Smooth muscle cell (in vitro differentiated cells): ENCODE data around the gene MRPL20. TPM values are rescaled to one million over a fixed set of nuclear protein-coding genes. Genes with fewer than 3 reads are reported as not detected.

ENCODE experiments used
- DNase-seq: peaks from one replicate; lab custom pipeline; 2025; ENCODE audit not compliant: unreplicated experiment; lab: John Stamatoyannopoulos, UW
- H2AFZ ChIP-seq: fragments of 200-600 bp; sonication (generic); 2 replicates; pipeline ENCODE4 v1.6.0; 2016; ENCODE audit warnings: antibody characterized with exemption, low read depth, mild to moderate bottlenecking
- H3F3A ChIP-seq: fragments of 200-600 bp; sonication (generic); 2 replicates; pipeline ENCODE4 v1.6.0; 2017; ENCODE audit warnings: antibody characterized with exemption, low read depth
- H3K27ac ChIP-seq: fragments of 200-600 bp; sonication (generic); 2 replicates; pipeline ENCODE4 v1.5.1; 2016; ENCODE audit warnings: low read depth, mild to moderate bottlenecking
- H3K27me3 ChIP-seq: fragments of 200-600 bp; sonication (generic); 2 replicates; pipeline ENCODE4 v1.6.1; 2016; ENCODE audit warnings: low read depth, mild to moderate bottlenecking
- H3K36me3 ChIP-seq: fragments of 200-600 bp; sonication (generic); 2 replicates; pipeline ENCODE4 v1.5.1; 2016; ENCODE audit warnings: low read depth
- H3K4me1 ChIP-seq: fragments of 200-600 bp; sonication (generic); 2 replicates; pipeline ENCODE4 v1.5.1; 2016; ENCODE audit warnings: low read depth
- H3K4me2 ChIP-seq: fragments of 200-600 bp; sonication (generic); 2 replicates; pipeline ENCODE4 v1.6.0; 2016; ENCODE audit warnings: mild to moderate bottlenecking
- H3K4me3 ChIP-seq: fragments of 200-600 bp; sonication (generic); 2 replicates; pipeline ENCODE4 v1.5.1; 2016; ENCODE audit warnings: mild to moderate bottlenecking
- H3K79me2 ChIP-seq: fragments of 200-600 bp; sonication (generic); 2 replicates; pipeline ENCODE4 v1.6.0; 2016; ENCODE audit warnings: low read depth, mild to moderate bottlenecking
- H3K9ac ChIP-seq: fragments of 200-600 bp; sonication (generic); 2 replicates; pipeline ENCODE4 v1.6.0; 2016; ENCODE audit warnings: low read depth
- H3K9me3 ChIP-seq: fragments of 200-600 bp; sonication (generic); replicated peaks from 2 replicates; pipeline ENCODE4 v1.5.1; 2016; ENCODE audit warnings: low read depth
- H4K20me1 ChIP-seq: fragments of 200-600 bp; sonication (generic); 2 replicates; pipeline ENCODE4 v1.6.0; 2016; ENCODE audit warnings: low read depth
- CTCF ChIP-seq: fragments of 200-600 bp; sonication (generic); IDR thresholded peaks from 2 replicates; pipeline ENCODE4 v1.5.1; 2017; ENCODE audit warnings: borderline replicate concordance, mild to moderate bottlenecking, antibody characterized with exemption; ENCODE audit not compliant: insufficient read depth, poor library complexity, severe bottlenecking
- WGBS: methylation state at CpG from one replicate; pipeline ENCODE4 v1.1.7; 2016; ENCODE audit warnings: low lambda C conversion rate; 5-methylcytosine and 5-hydroxymethylcytosine counted together
- polyA plus RNA-seq: library from polyadenylated mRNA; unstranded; fragments of >200 nt; fragmentation: Nextera tagmentation; extraction: Ambion mirVana; gene quantifications from 2 replicates; pipeline ENCODE4 v1.2.1, GENCODE V29; 2016
- total RNA-seq: library from RNA; depleted of rRNA; stranded (reverse); fragments of >200 nt; gene quantifications from 2 replicates; pipeline ENCODE4 v1.2.3, GENCODE V29; 2014

The MRPL20 gene
- total and polyA plus RNA-seq, 2 experiments from 2014 or later = 99.6 to 147 TPM

- peaks cover 26% of the 10 kb centered on the region for H4K20me1 ChIP-seq
- H2AFZ ChIP-seq = no peak overlapping the region
- peaks cover 16% of the 10 kb centered on the region for H3K79me2 ChIP-seq
- H3K4me3 ChIP-seq = no peak overlapping the region
- no peaks in the 10 kb centered on the region for H3K36me3 ChIP-seq
- WGBS = 95% methylated on average over 26 of the region's 26 CpGs
- no peak overlapping the region for H3K9ac ChIP-seq
- no peaks in the 10 kb centered on the region for H3F3A ChIP-seq
- H3K9me3 ChIP-seq = no peaks in the 10 kb centered on the region
- H3K4me2 ChIP-seq = no peak overlapping the region
- no peaks in the 10 kb centered on the region for H3K27me3 ChIP-seq
- TF ChIP-seq CTCF = no peak
- no peak overlapping the region for H3K27ac ChIP-seq
- DNase-seq = no peak
- peaks cover 7% of the 10 kb centered on the region for H3K4me1 ChIP-seq
Measured at GRCh38 chr1:1440262-1441001, 33.3 kb upstream of the MRPL20 start.

- Histone ChIP-seq H3K4me1 (peaks cover 14% of the 10 kb centered on the region), H3K27ac (no peak overlapping the region), H3K27me3 (no peaks in the 10 kb centered on the region), H3K4me2 (no peak overlapping the region), H3K9me3 (no peaks in the 10 kb centered on the region), H3K79me2 (peaks cover 16% of the 10 kb centered on the region), H4K20me1 (peaks cover 26% of the 10 kb centered on the region), H3K9ac (no peak overlapping the region), H3K4me3 (no peak overlapping the region), H3F3A (peaks cover 6% of the 10 kb centered on the region), H3K36me3 (no peaks in the 10 kb centered on the region), H2AFZ (no peak overlapping the region)
- DNase-seq = no peak
- WGBS = 97% methylated on average over 25 of the region's 82 CpGs
- no peak for TF ChIP-seq CTCF
Measured at GRCh38 chr1:1439546-1440261, 32.6 kb upstream of the MRPL20 start.

GRCh38 chr1:1438531-1439381 is 31.7 kb upstream of the MRPL20 start:
- H3K27me3 ChIP-seq = no peaks in the 10 kb centered on the region
- 96% methylated on average over 44 of the region's 45 CpGs for WGBS
- peak overlapping the region; percentile 97 for H3K4me2 ChIP-seq
- H3K27ac ChIP-seq = no peak overlapping the region
- no peak overlapping the region for H3K4me3 ChIP-seq
- H3K4me1 ChIP-seq = peaks cover 23% of the 10 kb centered on the region
- peaks cover 16% of the 10 kb centered on the region for H3K79me2 ChIP-seq
- no peak overlapping the region for H2AFZ ChIP-seq
- no peaks in the 10 kb centered on the region for H3K36me3 ChIP-seq
- H3K9ac ChIP-seq = no peak overlapping the region
- H4K20me1 ChIP-seq = peaks cover 26% of the 10 kb centered on the region
- no peaks in the 10 kb centered on the region for H3K9me3 ChIP-seq
- DNase-seq = no peak
- H3F3A ChIP-seq = peaks cover 14% of the 10 kb centered on the region
- no peak for TF ChIP-seq CTCF
